AG08396 (cell line): ENCODE results near the gene TMEM247.
"Not testable (repeated sequence)": the region's sequence is repeated elsewhere in the genome, so short reads cannot be mapped to it uniquely, and the experiment has no call there.

Source experiments
- DNase-seq: peaks from one replicate; pipeline ENCODE4 v3.0.0; 2012; ENCODE audit warnings: low spot score, mixed read lengths

TMEM247 gene

DNA sequence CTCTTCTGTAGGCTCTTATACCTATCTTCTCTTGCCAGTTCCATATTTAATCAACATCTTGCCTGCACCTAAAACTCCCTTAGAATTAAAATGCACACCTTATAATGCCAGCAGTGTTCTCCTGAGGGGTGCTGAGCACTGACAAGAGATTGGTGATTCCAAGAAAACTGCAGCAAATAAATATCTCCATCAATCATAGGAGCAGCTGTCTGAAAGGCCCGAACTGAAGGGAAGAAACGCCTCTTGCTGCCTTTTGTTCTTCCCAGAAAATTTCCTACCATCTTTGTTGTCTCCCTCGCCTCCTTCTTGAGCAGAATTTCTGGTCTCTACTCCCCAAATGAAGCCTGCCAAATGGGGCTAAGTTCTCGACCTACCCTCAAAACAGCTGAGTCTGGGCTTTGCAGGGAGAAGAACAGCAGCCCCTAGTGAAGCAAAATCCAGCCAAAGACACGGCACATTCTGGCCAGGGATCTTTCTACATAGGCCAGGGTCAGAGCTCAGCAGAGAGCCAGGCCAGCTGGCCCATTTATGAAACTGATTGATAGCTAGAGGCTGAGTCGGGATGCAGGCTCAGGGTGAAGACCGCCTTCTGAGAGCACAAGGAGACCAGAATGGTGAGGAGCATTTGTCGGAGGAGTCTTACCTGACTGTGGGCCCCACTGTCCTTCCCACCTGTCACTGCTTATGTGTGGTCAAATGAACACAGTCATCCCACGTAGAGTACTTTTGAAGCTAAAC is 20.4 kb upstream of the TMEM247 start:
- no peak for DNase-seq

DNA sequence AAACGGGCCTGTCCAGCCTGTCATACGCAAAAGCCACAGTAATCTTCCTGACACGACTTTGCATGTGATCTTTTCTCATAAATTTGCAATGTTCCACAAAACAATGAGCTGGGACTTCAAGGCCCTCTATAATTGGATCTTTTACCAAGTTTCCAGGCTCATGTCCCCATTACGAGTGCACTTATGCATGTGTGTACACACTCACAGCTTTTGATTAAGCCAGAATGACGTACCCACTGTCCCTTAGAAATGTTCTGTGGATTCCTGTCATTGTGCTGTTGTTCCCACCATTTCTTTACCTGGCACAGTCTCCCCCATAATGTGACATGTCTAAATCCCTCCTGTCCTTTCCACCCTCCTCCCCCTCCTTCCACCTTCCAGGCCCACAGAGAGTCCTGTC is 19.7 kb upstream of the TMEM247 start:
- DNase-seq = no peak

- no peak for DNase-seq
These were observed 19.0 kb upstream of the TMEM247 start for GRCh38 chr2:46460241-46460921.

DNA sequence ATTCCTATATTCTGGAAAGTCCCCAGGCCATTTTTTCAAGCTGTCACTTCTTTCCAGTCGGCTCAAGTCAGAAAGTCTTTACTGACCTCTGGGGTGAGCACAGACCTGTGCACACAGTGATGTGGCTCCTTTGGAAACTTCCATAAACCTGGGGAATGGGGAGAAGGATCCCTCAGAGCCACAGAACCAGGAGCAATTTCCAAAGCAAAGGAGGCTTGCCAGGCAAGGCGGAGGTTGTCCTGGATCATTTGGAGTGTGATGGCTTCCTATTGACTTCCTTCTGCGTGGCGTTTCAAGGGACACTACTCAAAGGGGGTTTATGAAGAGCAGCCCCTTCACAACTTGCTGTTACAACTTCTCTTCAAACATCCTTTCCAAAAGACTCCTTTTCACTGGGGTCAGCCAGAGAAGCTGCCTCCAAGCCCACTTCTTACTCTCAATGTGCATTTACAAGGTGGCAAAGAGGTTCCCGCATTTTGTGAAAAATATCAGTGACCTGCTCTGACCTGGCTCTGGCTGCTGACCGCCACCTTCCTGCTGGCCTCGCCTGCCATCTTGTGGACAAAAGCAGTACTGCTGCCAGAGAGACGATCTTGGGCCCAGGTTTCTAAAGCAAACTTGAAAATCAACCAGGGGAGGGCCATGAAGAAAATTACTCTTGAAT is 18.2 kb upstream of the TMEM247 start:
- DNase-seq = peak; percentile 79

DNA sequence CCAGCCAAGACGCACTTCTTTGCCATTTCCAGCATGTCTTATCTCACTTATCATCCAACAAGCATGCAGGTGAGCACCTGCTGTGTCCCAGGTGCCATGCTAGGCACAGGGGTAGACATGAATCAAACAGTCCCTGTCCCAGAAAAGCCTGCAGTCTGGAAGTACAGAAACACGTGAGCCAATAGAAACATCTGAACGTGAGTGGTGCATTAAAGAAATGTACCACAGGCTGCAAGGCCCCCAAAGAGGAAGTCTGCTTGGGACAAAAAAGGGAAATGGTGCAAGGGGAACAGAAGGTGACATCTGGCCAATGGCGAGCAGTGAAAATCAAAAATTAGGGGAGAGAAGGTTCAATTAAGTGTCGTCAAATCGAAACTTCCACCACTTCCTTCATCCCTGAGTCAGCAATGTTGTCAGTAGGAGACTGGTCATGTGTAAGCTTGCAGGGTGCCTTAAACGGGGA is 17.6 kb upstream of the TMEM247 start:
- DNase-seq = no peak

DNA sequence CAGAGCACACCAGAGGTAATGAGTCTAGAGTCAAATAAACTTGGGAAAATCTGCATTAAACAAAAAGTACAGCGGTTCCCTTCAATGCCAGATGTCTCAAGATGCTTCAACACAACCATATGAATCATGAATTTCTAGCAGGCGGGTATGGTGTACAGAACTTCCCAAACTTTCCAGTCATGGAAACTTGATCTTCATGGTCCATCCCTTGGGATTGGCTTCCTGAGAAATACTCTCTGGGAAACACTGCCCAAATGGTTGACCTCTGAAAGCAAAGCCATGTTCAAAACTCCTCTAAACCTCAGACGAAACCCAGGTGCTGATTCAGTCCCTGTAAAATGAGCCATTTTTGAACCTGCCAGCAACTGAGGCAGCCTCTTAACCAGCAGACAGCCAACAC is 16.4 kb upstream of the TMEM247 start:
- DNase-seq = no peak

- no peak for DNase-seq
These were observed 10.2 kb upstream of the TMEM247 start for GRCh38 chr2:46469116-46469515.

DNA sequence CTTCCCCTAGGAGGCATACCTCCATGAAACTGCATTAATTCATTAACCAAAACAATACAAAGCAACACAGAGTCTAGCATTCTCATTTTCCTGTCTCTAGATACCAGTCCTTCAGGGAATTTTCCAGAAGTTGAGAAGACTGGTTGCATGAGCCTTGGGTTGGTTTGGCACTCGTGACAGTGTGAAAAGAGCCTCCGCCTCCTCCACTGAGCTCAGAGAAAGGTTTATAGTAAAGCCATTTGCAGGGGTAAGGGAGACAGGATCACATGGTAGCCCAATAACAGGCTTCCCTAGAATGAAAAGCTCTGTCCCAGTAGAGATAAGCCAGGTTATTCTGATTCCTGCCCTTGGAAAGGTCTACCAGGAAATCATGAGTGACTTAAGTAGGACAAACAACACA is 9.7 kb upstream of the TMEM247 start:
- no peak for DNase-seq

- DNase-seq = no peak
These were observed 9.2 kb upstream of the TMEM247 start for GRCh38 chr2:46470114-46470628.

DNA sequence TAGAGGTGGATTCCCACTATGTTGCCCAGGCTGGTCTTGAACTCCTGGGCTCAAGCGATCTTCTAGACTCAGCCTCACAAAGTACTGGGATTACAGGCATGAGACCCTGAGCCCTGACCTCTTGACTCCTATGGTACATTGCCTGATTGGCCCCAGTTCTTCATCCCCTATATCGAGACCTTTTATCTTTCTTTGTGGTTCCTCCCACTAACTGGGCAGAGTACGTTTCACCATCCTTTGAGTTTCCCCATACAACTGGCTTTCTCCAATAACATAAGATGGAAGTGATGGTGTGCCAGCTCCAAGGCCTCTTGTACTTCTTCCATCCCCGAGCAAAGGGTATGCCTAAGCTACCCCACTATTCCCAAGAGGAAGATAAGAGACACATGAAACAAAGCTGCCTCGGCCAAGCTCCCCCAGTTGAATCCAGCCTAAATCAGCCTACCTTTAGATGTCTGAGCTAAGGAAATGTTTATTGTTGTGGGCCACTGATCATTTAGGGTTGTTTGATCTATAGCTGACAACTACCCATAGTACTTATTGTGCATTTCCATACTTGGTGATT is 8.3 kb upstream of the TMEM247 start:
- no peak for DNase-seq

DNA sequence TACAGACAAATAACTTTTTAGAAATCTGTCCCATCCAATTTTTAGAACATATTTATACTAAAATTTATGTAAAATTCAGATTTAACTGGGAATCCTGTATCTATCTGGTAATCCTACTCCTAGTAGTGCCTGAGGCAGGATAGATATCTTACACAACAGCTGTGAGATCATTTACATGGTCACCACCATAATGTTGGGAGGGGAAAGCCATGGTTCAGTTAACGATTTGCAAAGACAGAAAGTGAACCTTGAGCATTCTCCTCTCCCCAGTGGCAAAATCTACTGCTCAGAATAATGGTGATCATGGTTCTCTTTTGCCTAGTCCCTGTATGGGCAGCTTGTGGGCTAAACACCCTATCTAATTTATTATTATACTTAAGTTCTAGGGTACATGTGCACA is 7.7 kb upstream of the TMEM247 start:
- DNase-seq = no peak

DNA sequence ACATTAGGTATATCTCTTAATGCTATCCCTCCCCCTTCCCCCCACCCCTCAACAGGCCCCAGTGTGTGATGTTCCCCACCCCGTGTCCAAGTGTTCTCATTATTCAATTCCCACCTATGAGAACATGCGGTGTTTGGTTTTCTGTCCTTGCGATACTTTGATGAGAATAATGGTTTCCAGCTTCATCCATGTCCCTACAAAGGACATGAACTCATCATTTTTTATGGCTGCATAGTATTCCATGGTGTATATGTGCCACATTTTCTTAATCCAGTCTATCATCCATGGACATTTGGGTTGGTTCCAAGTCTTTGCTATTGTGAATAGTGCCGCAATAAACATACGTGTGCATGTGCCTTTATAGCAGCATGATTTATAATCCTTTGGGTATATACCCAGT is 7.2 kb upstream of the TMEM247 start:
- DNase-seq = not testable (repeated sequence)

GRCh38 chr2:46477462-46477861 is 1.9 kb upstream of the TMEM247 start:
- not testable (repeated sequence) for DNase-seq

DNA sequence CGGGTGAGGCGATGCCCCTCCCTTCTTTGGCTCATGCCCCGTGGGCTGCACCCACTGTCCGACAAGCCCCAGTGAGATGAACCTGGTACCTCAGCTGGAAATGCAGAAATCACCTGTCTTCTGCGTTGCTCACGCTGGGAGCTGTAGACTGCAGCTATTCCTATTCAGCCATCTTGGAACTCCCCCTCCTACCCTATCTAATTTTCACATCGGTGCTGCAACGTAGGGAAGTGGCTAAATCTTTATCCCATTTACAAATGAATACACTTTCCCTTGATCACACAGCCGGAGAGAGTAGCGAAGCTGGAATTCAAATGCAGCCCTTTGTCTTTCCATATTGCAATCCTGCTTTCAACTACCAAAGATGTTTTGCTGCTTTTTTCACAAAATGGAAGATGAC is 1.4 kb upstream of the TMEM247 start:
- DNase-seq = no peak

- DNase-seq = no peak
These were observed 1.2 kb downstream of the TMEM247 start for GRCh38 chr2:46480562-46480961.

- DNase-seq = peak; percentile 68
These were observed 2.1 kb downstream of the TMEM247 start for GRCh38 chr2:46481198-46482193.

- DNase-seq = no peak
These were observed 3.1 kb downstream of the TMEM247 start for GRCh38 chr2:46482490-46482889.

- no peak for DNase-seq
These were observed 5.6 kb downstream of the TMEM247 start for GRCh38 chr2:46485002-46485401.

- no peak for DNase-seq
These were observed 7.1 kb downstream of the TMEM247 start for GRCh38 chr2:46486436-46486835.

- DNase-seq = peak; percentile 85
These were observed 8.4 kb downstream of the TMEM247 start for GRCh38 chr2:46487667-46488335.

- DNase-seq = no peak
These were observed 9.0 kb downstream of the TMEM247 start for GRCh38 chr2:46488389-46488788.
